NCI-H1436 treated with DMSO at 0.1 percent for 48 hours (cell line): ENCODE data around the gene CRELD2.

ENCODE experiments used
- DNase-seq: peaks from one replicate; lab custom pipeline; 2025; lab: John Stamatoyannopoulos, UW

The CRELD2 gene

GRCh38 chr22:49946612-49947295 is 28.3 kb downstream of the CRELD2 start:
- no peak for DNase-seq

GRCh38 chr22:49947296-49947622 is 28.8 kb downstream of the CRELD2 start:
- no peak for DNase-seq

- DNase-seq, result no peak
These were observed 29.9 kb downstream of the CRELD2 start for GRCh38 chr22:49948116-49948957.

- DNase-seq, result no peak
These were observed 30.8 kb downstream of the CRELD2 start for GRCh38 chr22:49948958-49949913.

GRCh38 chr22:49949914-49950292 is 31.5 kb downstream of the CRELD2 start:
- DNase-seq, result no peak

GRCh38 chr22:49950396-49950994 is 32.1 kb downstream of the CRELD2 start:
- no peak for DNase-seq

GRCh38 chr22:49951000-49951677 is 32.7 kb downstream of the CRELD2 start:
- no peak for DNase-seq

GRCh38 chr22:49951678-49951985 is 33.2 kb downstream of the CRELD2 start:
- no peak for DNase-seq

- DNase-seq, result no peak
These were observed 33.8 kb downstream of the CRELD2 start for GRCh38 chr22:49951986-49952896.

- no peak for DNase-seq
These were observed 34.7 kb downstream of the CRELD2 start for GRCh38 chr22:49953027-49953679.

GRCh38 chr22:49953680-49954344 is 35.4 kb downstream of the CRELD2 start:
- no peak for DNase-seq

GRCh38 chr22:49954354-49954753 is 35.9 kb downstream of the CRELD2 start:
- no peak for DNase-seq

GRCh38 chr22:49954991-49955580 is 36.7 kb downstream of the CRELD2 start:
- DNase-seq, result no peak

- DNase-seq, result no peak
These were observed 37.4 kb downstream of the CRELD2 start for GRCh38 chr22:49955581-49956417.

GRCh38 chr22:49956418-49956770 is 38.0 kb downstream of the CRELD2 start:
- no peak for DNase-seq

- DNase-seq, result no peak
These were observed 38.7 kb downstream of the CRELD2 start for GRCh38 chr22:49956914-49957825.

- DNase-seq, result no peak
These were observed 39.5 kb downstream of the CRELD2 start for GRCh38 chr22:49957826-49958365.
